ENCODE results near the gene UTRN.

The UTRN gene

GRCh38 chr6:144283646-144284477 is 1.3 kb upstream of the UTRN start:
- no peak for DNase-seq

DNA sequence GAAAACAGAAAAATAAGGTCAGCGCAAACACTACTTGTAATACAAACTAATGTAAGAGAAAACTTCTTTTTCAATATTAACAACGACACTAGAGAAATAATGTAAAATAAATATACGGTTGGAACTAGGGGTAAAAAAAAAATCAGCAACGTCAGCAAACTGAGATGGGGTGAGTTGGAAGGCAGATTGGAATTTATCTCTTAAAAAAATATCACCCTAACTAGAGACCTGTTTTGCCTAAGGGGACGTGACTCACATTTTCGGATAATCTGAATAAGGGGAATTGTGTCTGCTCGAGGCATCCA is 705 bp upstream of the UTRN start:
- DNase-seq = no peak

DNA sequence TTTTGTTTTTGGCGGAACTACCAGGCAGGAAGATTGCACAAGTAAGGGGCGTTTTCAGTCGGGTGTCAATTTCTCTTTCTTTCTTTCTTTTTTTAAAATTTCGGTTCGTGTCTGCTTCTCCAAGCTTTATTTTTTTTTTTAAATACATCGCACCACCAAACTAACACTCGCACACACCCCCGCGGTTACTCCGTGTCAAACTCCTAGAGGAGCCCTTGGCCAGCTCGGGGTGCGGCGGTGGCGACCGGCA is 338 bp downstream of the UTRN start:
- peak; percentile 28 for DNase-seq

DNA sequence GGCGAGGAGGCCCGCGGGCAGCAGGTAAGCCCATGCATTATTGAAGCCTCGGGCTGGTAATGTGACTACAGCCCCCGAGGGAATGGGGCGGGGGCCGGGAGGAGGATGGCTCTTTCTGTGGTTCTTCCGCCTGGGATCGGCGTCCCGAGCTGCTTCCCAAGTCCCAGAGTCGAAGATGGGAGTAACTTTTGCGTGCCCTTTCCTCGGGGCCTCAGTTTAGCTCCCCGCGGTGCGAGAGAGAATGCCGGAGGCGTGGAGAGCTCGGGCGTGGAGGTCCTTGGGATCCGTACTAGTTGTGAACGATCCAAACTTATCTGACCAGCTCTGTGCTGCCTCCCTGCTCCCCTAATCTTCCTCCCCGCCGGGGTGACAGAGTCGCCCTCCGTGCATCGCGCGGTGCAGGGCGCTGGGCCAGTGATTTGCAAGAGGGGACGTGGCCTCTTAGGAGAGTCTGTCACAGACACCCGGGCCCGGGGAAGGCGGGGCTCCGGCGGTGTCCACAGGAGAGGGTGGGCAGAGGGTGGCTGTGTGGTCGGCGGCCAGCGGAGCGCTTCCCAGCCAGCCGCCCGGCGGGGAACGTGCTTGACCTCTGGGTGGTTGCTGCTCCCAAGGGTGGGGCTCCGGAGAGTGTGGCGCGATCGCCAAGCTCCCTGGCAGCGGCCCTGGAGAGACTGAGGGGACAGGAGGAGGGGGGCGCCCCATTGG is 815 bp downstream of the UTRN start:
- peak; percentile 35 for DNase-seq

GRCh38 chr6:144286503-144287393 is 1.6 kb downstream of the UTRN start:
- peak; percentile 12 for DNase-seq

DNA sequence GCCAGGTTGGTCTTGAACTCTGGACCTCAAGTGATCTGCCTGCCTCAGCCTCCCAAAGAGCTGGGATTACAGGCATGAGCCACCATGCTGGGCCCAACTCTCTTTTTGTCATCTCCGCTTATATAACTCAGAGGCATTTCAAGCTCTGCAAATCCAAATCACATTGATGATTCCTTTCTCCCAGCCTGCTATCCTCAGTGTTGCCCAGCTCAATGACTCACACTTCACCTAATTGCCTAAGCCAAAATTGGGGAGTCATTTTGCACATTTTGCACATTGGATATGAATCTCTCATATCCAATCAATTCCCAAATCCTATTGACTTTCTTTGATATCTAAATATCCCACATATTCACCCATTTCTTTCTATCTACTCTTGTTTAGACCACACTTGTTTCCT is 3.9 kb downstream of the UTRN start:
- no peak for DNase-seq

DNA sequence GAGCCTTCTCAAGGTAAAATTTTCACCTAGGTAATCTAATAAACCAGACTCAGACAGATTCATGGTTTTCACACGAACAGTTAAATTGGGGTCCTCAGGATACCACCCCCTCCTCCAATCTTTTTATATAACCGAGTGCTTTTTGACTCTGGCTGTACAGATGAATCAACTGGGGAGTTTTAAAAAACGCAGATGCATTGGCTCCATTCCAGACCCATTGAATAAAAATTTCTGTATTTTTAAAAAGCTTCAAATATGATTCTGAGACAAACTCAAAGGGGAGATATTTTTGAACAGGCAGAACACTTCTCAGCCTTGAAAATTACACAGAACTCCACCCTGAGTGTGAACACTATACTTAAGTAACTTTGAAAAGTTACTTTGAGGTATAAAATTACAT is 7.2 kb downstream of the UTRN start:
- DNase-seq = no peak

DNA sequence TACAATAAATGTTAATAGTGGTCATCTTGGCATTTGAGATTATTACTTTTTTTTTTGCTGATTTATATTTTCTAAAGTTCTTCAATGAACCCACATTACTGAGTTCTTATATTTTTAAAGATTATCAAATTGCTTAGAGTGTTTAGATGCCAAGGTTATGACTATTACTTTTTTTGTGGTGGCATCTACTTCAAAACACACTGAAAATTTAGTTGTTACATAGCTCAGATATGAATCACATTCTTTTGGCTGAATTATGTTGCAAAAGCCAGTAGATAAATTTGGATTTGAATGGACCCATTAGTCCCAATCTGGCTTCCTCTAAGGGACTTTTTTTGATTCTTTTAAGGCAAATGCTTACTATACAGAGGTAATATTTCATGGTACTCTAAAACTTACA is 8.9 kb downstream of the UTRN start:
- no peak for DNase-seq

GRCh38 chr6:144295211-144295610 is 10.1 kb downstream of the UTRN start:
- DNase-seq = no peak

GRCh38 chr6:144295981-144296767 is 11.0 kb downstream of the UTRN start:
- no peak for DNase-seq

- no peak for DNase-seq
These were observed 11.8 kb downstream of the UTRN start for GRCh38 chr6:144296973-144297372.

- no peak for DNase-seq
These were observed 12.5 kb downstream of the UTRN start for GRCh38 chr6:144297511-144298100.

GRCh38 chr6:144298194-144298593 is 13.1 kb downstream of the UTRN start:
- DNase-seq = no peak

- DNase-seq = no peak
These were observed 13.8 kb downstream of the UTRN start for GRCh38 chr6:144298916-144299315.

DNA sequence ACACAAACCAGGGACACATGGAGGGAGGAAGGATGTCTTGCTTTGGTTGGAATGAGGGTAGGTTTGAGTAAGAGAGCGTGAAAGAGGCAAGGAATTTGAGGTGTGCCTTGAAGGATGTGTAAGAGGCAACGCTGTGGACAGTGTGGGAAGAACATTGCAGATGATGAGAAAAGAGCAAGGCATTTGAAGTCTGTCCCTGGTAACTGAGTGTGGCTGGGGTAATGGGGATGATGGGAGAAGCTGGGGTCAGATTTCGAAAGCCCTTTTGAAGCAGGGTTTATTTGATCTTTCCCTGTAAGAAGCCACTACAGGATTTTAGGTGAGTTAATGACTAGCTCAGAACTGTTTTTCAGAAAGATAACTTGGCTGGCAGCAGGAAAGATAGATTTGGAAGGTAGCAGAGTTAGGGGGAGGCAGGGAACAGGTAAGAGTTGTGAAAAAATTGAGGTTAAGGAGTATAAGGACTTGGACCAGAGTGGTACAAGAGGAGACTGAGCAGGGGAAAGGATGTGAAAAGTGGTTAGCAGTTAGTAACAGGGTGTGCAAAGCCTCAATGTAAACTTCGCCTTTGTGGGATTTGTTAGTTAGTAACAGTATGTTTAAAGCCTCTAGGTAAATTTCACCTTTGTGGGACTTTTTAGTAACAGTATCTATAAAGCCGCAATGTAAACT is 17.7 kb downstream of the UTRN start:
- no peak for DNase-seq

DNA sequence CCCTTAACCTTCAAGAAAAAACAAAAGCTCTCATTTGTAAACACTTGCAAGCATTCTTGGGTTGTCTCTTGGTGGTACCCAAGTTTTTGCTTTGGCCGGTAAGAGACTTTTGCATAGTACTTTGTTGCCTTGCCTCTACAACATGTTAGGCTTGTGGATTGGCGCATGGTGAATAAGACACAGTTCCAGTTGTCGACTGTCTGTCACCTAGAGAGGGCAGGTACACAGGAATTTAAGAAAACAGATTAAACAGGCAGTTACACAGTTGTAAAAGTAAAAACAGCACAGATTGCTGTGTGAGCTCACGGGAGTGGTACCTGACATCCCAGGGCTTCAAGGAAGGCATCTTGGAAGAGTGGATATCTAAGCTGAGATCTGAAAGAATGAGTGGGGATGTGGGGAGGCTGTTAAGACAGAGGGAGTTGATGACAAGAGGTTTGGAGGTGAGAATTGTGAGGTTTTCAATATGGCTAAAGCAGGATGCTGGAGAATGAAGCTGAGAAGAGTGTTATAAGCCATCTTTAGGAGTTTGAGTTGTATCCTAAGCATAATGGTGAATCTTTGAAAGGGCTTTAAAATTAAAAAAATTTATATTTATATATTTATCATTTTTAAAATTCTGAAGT is 19.2 kb downstream of the UTRN start:
- no peak for DNase-seq

- DNase-seq = no peak
These were observed 20.4 kb downstream of the UTRN start for GRCh38 chr6:144305567-144305966.

GRCh38 chr6:144305985-144306384 is 20.9 kb downstream of the UTRN start:
- peak; percentile 7 for DNase-seq

DNA sequence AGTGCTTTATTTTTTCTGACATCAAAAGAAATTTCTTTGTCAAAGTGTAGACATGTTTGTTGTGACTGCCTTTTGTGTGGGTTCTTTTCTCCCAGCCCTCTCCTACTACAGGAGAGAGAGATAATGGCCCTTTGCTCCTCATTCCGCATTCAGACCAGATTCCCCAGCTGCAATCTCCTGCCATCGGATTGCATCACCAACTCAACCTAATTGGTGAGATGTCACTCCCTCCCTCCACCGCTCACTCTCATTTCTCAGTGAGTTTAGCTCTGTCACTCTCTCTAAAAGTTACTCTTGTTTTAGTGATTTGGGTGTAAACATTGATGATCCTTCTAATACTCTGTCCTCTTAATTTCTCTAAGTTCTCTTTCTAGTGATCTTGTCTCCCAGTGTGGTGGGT is 22.7 kb downstream of the UTRN start:
- DNase-seq = no peak

GRCh38 chr6:144310765-144311164 is 25.6 kb downstream of the UTRN start:
- peak; percentile 34 for DNase-seq

- no peak for DNase-seq
These were observed 26.2 kb downstream of the UTRN start for GRCh38 chr6:144311361-144311760.
